Globus pallidus (tissue), 1 donor: ENCODE results near the gene BICRA.
A peak's percentile ranks its signal among the peaks of the same experiment; 100 is the strongest.
"Not testable (repeated sequence)": the region's sequence is repeated elsewhere in the genome, so short reads cannot be mapped to it uniquely, and the experiment has no call there.

ENCODE experiments used
- DNase-seq: peaks from one replicate; pipeline ENCODE4 v3.0.0-alpha.2; 2015; ENCODE audit warnings: low spot score

BICRA gene

GRCh38 chr19:47663911-47664771 lies 55.2 kb downstream of the BICRA start:
- DNase-seq: peak; percentile 71

- DNase-seq: not testable (repeated sequence)
Measured at GRCh38 chr19:47668556-47668955, 59.6 kb downstream of the BICRA start.

GRCh38 chr19:47670736-47671135 lies 61.8 kb downstream of the BICRA start:
- DNase-seq: no peak

GRCh38 chr19:47671499-47671898 lies 62.6 kb downstream of the BICRA start:
- no peak for DNase-seq

GRCh38 chr19:47673426-47673825 lies 64.5 kb downstream of the BICRA start:
- no peak for DNase-seq

GRCh38 chr19:47674548-47674947 lies 65.6 kb downstream of the BICRA start:
- no peak for DNase-seq

- DNase-seq: no peak
Measured at GRCh38 chr19:47675271-47675670, 66.3 kb downstream of the BICRA start.

GRCh38 chr19:47675859-47676258 lies 66.9 kb downstream of the BICRA start:
- DNase-seq: no peak

- DNase-seq: no peak
Measured at GRCh38 chr19:47676811-47677210, 67.9 kb downstream of the BICRA start.

GRCh38 chr19:47679251-47679900 lies 70.4 kb downstream of the BICRA start:
- no peak for DNase-seq

- DNase-seq: no peak
Measured at GRCh38 chr19:47679922-47680857, 71.3 kb downstream of the BICRA start.

GRCh38 chr19:47680858-47681332 lies 72.0 kb downstream of the BICRA start:
- DNase-seq: no peak

GRCh38 chr19:47681388-47681787 lies 72.5 kb downstream of the BICRA start:
- DNase-seq: no peak

GRCh38 chr19:47681936-47682335 lies 73.0 kb downstream of the BICRA start:
- DNase-seq: no peak

- DNase-seq: no peak
Measured at GRCh38 chr19:47682939-47683338, 74.0 kb downstream of the BICRA start.

GRCh38 chr19:47686679-47687450 lies 77.9 kb downstream of the BICRA start:
- DNase-seq: no peak

- DNase-seq: no peak
Measured at GRCh38 chr19:47687906-47688305, 79.0 kb downstream of the BICRA start.

- DNase-seq: no peak
Measured at GRCh38 chr19:47691090-47691489, 82.2 kb downstream of the BICRA start.

GRCh38 chr19:47691782-47692181 lies 82.8 kb downstream of the BICRA start:
- no peak for DNase-seq

- DNase-seq: no peak
Measured at GRCh38 chr19:47693489-47693888, 84.6 kb downstream of the BICRA start.

GRCh38 chr19:47693903-47694302 lies 85.0 kb downstream of the BICRA start:
- DNase-seq: no peak
